Gastrocnemius medialis (tissue), 4 donors: ENCODE measurements around the gene DDX49. TPM values are rescaled to one million over a fixed set of nuclear protein-coding genes. Genes with fewer than 3 reads are reported as not detected.

Source experiments
- ATAC-seq, 2 donors: fragments of 150-250 bp; one replicate each; pipeline ENCODE4 v1.9.1; 2016
- DNase-seq, 2 donors: peaks; one replicate each; pipeline ENCODE4 v3.0.0-alpha.2; 2019
- H3K27ac ChIP-seq, 4 donors: fragments of 200-600 bp; sonication (generic); 1 replicate in 1 of 4; 2 replicates in 3 of 4; pipeline ENCODE4 v1.5.1; 2016 to 2018; ENCODE audit warnings: mild to moderate bottlenecking in 2 of 4, moderate library complexity in 1 of 4
- H3K27me3 ChIP-seq, 3 donors: fragments of 200-600 bp; sonication (generic) in 2 of 3; 1 replicate in 1 of 3; 2 replicates in 2 of 3; pipeline versions ENCODE4 v1.5.1 to v1.6.0; 2016 to 2019; ENCODE audit warnings: mild to moderate bottlenecking in 1 of 3, moderate library complexity in 1 of 3
- H3K36me3 ChIP-seq, 2 donors: fragments of 200-600 bp; sonication (generic) in 1 of 2; one replicate each; pipeline ENCODE4 v1.5.1; 2017 to 2018
- H3K4me1 ChIP-seq, 2 donors: fragments of 200-600 bp; sonication (generic) in 1 of 2; one replicate each; pipeline ENCODE4 v1.5.1; 2016 to 2017; ENCODE audit warnings: mild to moderate bottlenecking in 2 of 2
- H3K4me3 ChIP-seq, 4 donors: fragments of 200-600 bp; sonication (generic) in 3 of 4; 1 replicate in 1 of 4; 2 replicates in 3 of 4; pipeline ENCODE4 v1.5.1; 2016 to 2019; ENCODE audit warnings: mild to moderate bottlenecking in 2 of 4
- H3K9me3 ChIP-seq, 3 donors: fragments of 200-600 bp; sonication (generic) in 2 of 3; 1 replicate in 1 of 3; 2 replicates in 2 of 3; pipeline ENCODE4 v1.5.1; 2016 to 2019
- CTCF ChIP-seq, 5 experiments: fragments of 450-650 bp in 3 of 5; fragments of 200-600 bp in 2 of 5; sonication (generic) in 2 of 5; IDR thresholded peaks in 4 of 5; conservative IDR thresholded peaks in 1 of 5; 1 replicate in 4 of 5; 2 replicates in 1 of 5; pipeline ENCODE4 v1.5.1; 2016 to 2019; ENCODE audit warnings: antibody characterized with exemption in 5 of 5, mild to moderate bottlenecking in 3 of 5, moderate library complexity in 3 of 5
- POLR2A ChIP-seq, 2 donors: fragments of 450-650 bp; IDR thresholded peaks; one replicate each; pipeline ENCODE4 v1.6.1; 2017; ENCODE audit warnings: antibody characterized with exemption in 2 of 2, mild to moderate bottlenecking in 2 of 2, moderate library complexity in 2 of 2
- in situ Hi-C, 4 donors: fragments of 200-750 bp; cut with MboI; loops; one replicate each; pipeline versions ENCODE4 v1.15.0 to v1.8.0; 2017; ENCODE audit warnings: low sequenced_read_pairs in 4 of 4
- intact Hi-C: fragments of 100-400 bp; cut with DNase I; formaldehyde crosslinking; loops from one replicate; pipeline ENCODE4 v1.15.1; 2023; ENCODE audit warnings: low total_unique reads
- total RNA-seq, 4 donors: library from RNA; depleted of rRNA; stranded (reverse); fragments of >200 nt; gene quantifications; one replicate each; pipeline versions ENCODE4 v1.1.0 to v1.2.3, GENCODE V29; 2016

Gene DDX49
- total RNA-seq, 4 donors from 2014 or later: 40.6 to 60.1 (median 44.2) TPM

DNA sequence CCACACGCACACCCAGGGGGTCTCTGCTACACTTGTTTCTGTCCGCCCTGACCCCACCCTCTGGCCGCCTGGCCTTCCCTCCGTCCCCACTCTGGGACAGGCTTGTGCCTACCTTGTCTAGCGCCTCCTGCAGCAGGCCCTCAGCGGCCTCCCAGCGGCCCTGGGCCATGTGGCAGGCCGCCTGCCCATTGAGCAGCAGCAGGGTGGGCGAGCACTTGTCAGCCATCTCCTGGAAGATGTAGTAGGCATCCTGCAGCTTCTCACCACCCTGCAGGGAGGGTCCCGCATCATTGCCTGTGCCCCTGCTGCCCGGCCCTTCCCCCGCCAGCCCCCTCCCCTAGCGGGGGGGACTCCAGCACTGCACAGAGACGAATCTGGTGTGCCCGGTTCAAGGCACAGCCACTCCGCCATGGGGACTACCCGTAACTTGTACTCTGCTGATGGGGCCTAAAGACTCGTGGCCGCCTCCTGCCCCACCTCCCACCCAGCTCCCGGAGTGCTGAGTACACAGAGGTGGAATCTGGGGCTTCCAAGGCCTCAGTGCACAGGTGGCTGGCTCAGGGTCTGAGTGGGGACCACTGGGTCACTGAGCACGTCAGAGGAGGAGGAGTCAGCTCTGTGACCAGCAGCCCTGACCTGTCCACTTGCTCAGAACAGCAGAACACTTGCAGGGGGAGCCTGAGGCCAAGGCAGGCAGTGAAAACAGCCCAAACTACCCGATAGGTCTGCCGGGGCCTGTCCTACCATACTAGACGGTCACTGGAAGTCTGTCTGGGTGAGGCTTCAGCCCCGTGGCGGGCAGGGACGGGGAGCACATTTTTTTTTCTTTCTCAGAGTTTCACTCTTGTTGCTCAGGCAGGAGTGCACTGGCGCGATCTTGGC lies 16.1 kb upstream of the DDX49 start:
- ATAC-seq (no peak), DNase-seq (no peak)
- H3K27ac ChIP-seq: no peak overlapping the region
- no peaks in the 10 kb centered on the region for H3K27me3 ChIP-seq
- TF ChIP-seq CTCF (IDR thresholded peaks at IDR 0.05 in 4 of 5, conservative IDR thresholded peaks at IDR 0.05 in 1 of 5) (no peak), POLR2A (IDR thresholded peaks at IDR 0.05) (no peak)
- H3K9me3 ChIP-seq: no peaks in the 10 kb centered on the region
- in situ Hi-C loops: no loop called here
- peaks cover 0 to 42% of the 10 kb centered on the region in 2 donors for H3K36me3 ChIP-seq
- H3K4me1 ChIP-seq: peaks cover 0 to under 1% of the 10 kb centered on the region in 2 donors
- H3K4me3 ChIP-seq: no peak overlapping the region
- intact Hi-C loops: no loop called here

- H3K4me1 ChIP-seq: no peaks in the 10 kb centered on the region
- H3K36me3 ChIP-seq: peaks cover 0 to 36% of the 10 kb centered on the region in 2 donors
- no peaks in the 10 kb centered on the region for H3K27me3 ChIP-seq
- DNase-seq (no peak), ATAC-seq (no peak)
- no peak for TF ChIP-seq POLR2A (IDR thresholded peaks at IDR 0.05)
- TF ChIP-seq CTCF (IDR thresholded peaks at IDR 0.05 in 4 of 5, conservative IDR thresholded peaks at IDR 0.05 in 1 of 5): no peak
- intact Hi-C loops (no loop called here), in situ Hi-C loops (no loop called here)
- H3K4me3 ChIP-seq: no peak overlapping the region
- H3K27ac ChIP-seq: no peak overlapping the region
- no peaks in the 10 kb centered on the region for H3K9me3 ChIP-seq
Observed at GRCh38 chr19:18904334-18905057, 15.0 kb upstream of the DDX49 start.

GRCh38 chr19:18905058-18905456 lies 14.5 kb upstream of the DDX49 start:
- Histone ChIP-seq H3K4me1 (no peaks in the 10 kb centered on the region), H3K36me3 (peaks cover 0 to 31% of the 10 kb centered on the region in 2 donors), H3K27ac (no peak overlapping the region), H3K4me3 (no peak overlapping the region), H3K27me3 (no peaks in the 10 kb centered on the region), H3K9me3 (no peaks in the 10 kb centered on the region)
- DNase-seq (no peak), ATAC-seq (no peak)
- in situ Hi-C loops (no loop called here), intact Hi-C loops (no loop called here)
- TF ChIP-seq POLR2A (IDR thresholded peaks at IDR 0.05): no peak
- no peak for TF ChIP-seq CTCF (IDR thresholded peaks at IDR 0.05 in 4 of 5, conservative IDR thresholded peaks at IDR 0.05 in 1 of 5)

- in situ Hi-C loops (no loop called here), intact Hi-C loops (no loop called here)
- H3K9me3 ChIP-seq: no peaks in the 10 kb centered on the region
- H3K4me1 ChIP-seq: no peaks in the 10 kb centered on the region
- no peaks in the 10 kb centered on the region for H3K27me3 ChIP-seq
- ATAC-seq: no peak
- TF ChIP-seq CTCF (IDR thresholded peaks at IDR 0.05 in 4 of 5, conservative IDR thresholded peaks at IDR 0.05 in 1 of 5): no peak
- TF ChIP-seq POLR2A (IDR thresholded peaks at IDR 0.05): no peak
- DNase-seq: no peak
- H3K27ac ChIP-seq: no peak overlapping the region
- H3K36me3 ChIP-seq: peaks cover 0 to 29% of the 10 kb centered on the region in 2 donors
- no peak overlapping the region for H3K4me3 ChIP-seq
Observed at GRCh38 chr19:18905513-18906236, 13.8 kb upstream of the DDX49 start.
